Pancreas (tissue), 10 donors: ENCODE data around the gene ACAA1. TPM values are rescaled to one million over a fixed set of nuclear protein-coding genes. Genes with fewer than 3 reads are reported as not detected.
"Not testable (repeated sequence)": the region's sequence is repeated elsewhere in the genome, so short reads cannot be mapped to it uniquely, and the experiment has no call there.

Source experiments
- ATAC-seq, 4 donors: fragments of 200-7000 bp; cut with Tn5 transposase; one replicate each; pipeline versions ENCODE4 v1.8.0 to v1.9.1; 2020; ENCODE audit warnings: mild to moderate bottlenecking in 4 of 4, moderate library complexity in 4 of 4
- DNase-seq, 6 donors: peaks; one replicate each; pipeline ENCODE4 v3.0.0-alpha.2; 2020
- FAIRE-seq: peaks from 2 replicates; lab custom pipeline; 2012; peaks lifted over from hg19 to GRCh38; lab: Jason Lieb, UNC
- H3K27ac ChIP-seq, 4 donors: fragments of 200-600 bp; sonication (generic); 1 replicate in 3 of 4; 2 replicates in 1 of 4; pipeline versions ENCODE4 v1.5.0 to v1.8.0; 2020
- H3K27me3 ChIP-seq, 4 donors: fragments of 200-600 bp; one replicate each; pipeline ENCODE4 v1.8.0; 2021
- H3K36me3 ChIP-seq, 3 donors: fragments of 200-600 bp; sonication (generic) in 1 of 3; one replicate each; pipeline versions ENCODE4 v1.5.0 to v1.8.0; 2020 to 2021
- H3K4me1 ChIP-seq, 3 donors: fragments of 200-600 bp; one replicate each; pipeline ENCODE4 v1.8.0; 2021
- H3K4me3 ChIP-seq, 4 donors: fragments of 200-600 bp; sonication (generic) in 2 of 4; one replicate each; pipeline versions ENCODE4 v1.5.0 to v1.8.0; 2020 to 2021
- H3K9me3 ChIP-seq, 4 donors: fragments of 200-600 bp; one replicate each; pipeline ENCODE4 v1.8.0; 2021
- CTCF ChIP-seq, 4 donors: fragments of 200-600 bp; sonication (generic) in 3 of 4; IDR thresholded peaks; one replicate each; pipeline versions ENCODE4 v1.5.0 to v1.8.0; 2021; ENCODE audit warnings: antibody characterized with exemption in 4 of 4
- WGBS, 2 donors: extraction: QIAGEN DNeasy Blood & Tissue Kit; methylation state at CpG; one replicate each; pipeline ENCODE4 v1.1.7; 2013; 5-methylcytosine and 5-hydroxymethylcytosine counted together
- intact Hi-C, 3 donors: fragments of 100-400 bp; cut with DNase I; formaldehyde crosslinking; loops; one replicate each; pipeline versions ENCODE4 v1.11.1 to v1.14.2; 2022
- polyA plus RNA-seq, 2 donors: library from polyadenylated mRNA; stranded (reverse); fragments of 200-250 nt; gene quantifications; one replicate each; pipeline ENCODE4 v1.2.3, GENCODE V29; 2013
- total RNA-seq, 6 donors: library from RNA; stranded (reverse); fragmentation: NEBNext Ultra II Directional in 4 of 6; extraction: Animal tissue kit (Norgen Biotek cat#: 25700) in 4 of 6; gene quantifications; one replicate each; pipeline versions ENCODE4 v1.2.1 to v1.2.4, GENCODE V29; 2021 to 2023
- donor health status: healthy with polysubstance abuse.
- donor health status: DM: no; HTN: no; CAD: no; lungs with moderate emphysema.
- donor health status: DM: no; HTN: no; CAD: no.
- donor health status: control.
- donor health status: control.
- donor health status: Bipolar disorder and iron deficiency.
- donor health status: DM: yes; HTN: yes; CAD: no.
- donor health status: DM: no; HTN: no; CAD: no.
- donor health status: DM: no; HTN: no; CAD: no.
- donor health status: DM: yes; HTN: yes; CAD: no.

Gene ACAA1
- total and polyA plus RNA-seq, 8 donors: 44.2 to 110 (median 59.3) TPM

- no peaks in the 10 kb centered on the region for H3K9me3 ChIP-seq
- FAIRE-seq (no peak), DNase-seq (no peak), ATAC-seq (no peak)
- WGBS, 2 donors: 65 to 69% methylated on average over 2 of the region's 2 CpGs
- H3K27me3 ChIP-seq: no peaks in the 10 kb centered on the region
- no peaks in the 10 kb centered on the region for H3K36me3 ChIP-seq
- H3K27ac ChIP-seq: no peak overlapping the region
- H3K4me3 ChIP-seq: no peak overlapping the region
- no peaks in the 10 kb centered on the region for H3K4me1 ChIP-seq
- intact Hi-C loops: no loop called here
- no peak for TF ChIP-seq CTCF (IDR thresholded peaks at IDR 0.05)
Measured at GRCh38 chr3:38089163-38089562, 47.8 kb downstream of the ACAA1 start.

GRCh38 chr3:38088126-38089078 is 48.5 kb downstream of the ACAA1 start:
- ATAC-seq (no peak), DNase-seq (no peak), FAIRE-seq (no peak)
- H3K36me3 ChIP-seq: no peaks in the 10 kb centered on the region
- no peak for TF ChIP-seq CTCF (IDR thresholded peaks at IDR 0.05)
- no peaks in the 10 kb centered on the region for H3K27me3 ChIP-seq
- WGBS, 2 donors: 84 to 89% methylated on average over 11 of the region's 11 CpGs
- H3K27ac ChIP-seq: no peak overlapping the region
- H3K9me3 ChIP-seq: no peaks in the 10 kb centered on the region
- H3K4me3 ChIP-seq: no peak overlapping the region
- H3K4me1 ChIP-seq: no peaks in the 10 kb centered on the region
- intact Hi-C loops: no loop called here

GRCh38 chr3:38087278-38087677 is 49.6 kb downstream of the ACAA1 start:
- H3K36me3 ChIP-seq, ATAC-seq, FAIRE-seq, H3K27me3 ChIP-seq, H3K27ac ChIP-seq, H3K4me3 ChIP-seq, DNase-seq, H3K9me3 ChIP-seq, H3K4me1 ChIP-seq, intact Hi-C loops: not testable (repeated sequence)

- H3K27me3 ChIP-seq: no peaks in the 10 kb centered on the region
- DNase-seq (no peak), FAIRE-seq (no peak), ATAC-seq (no peak)
- 76 to 79% methylated on average over 3 of the region's 3 CpGs for WGBS, 2 donors
- no peak overlapping the region for H3K4me3 ChIP-seq
- intact Hi-C loops: no loop called here
- H3K36me3 ChIP-seq: no peaks in the 10 kb centered on the region
- no peaks in the 10 kb centered on the region for H3K9me3 ChIP-seq
- TF ChIP-seq CTCF (IDR thresholded peaks at IDR 0.05): no peak
- no peak overlapping the region for H3K27ac ChIP-seq
- H3K4me1 ChIP-seq: no peaks in the 10 kb centered on the region
Measured at GRCh38 chr3:38086496-38086895, 50.4 kb downstream of the ACAA1 start.

- no peak for TF ChIP-seq CTCF (IDR thresholded peaks at IDR 0.05)
- Histone ChIP-seq H3K4me1 (no peaks in the 10 kb centered on the region), H3K27ac (no peak overlapping the region), H3K4me3 (no peak overlapping the region), H3K9me3 (no peaks in the 10 kb centered on the region), H3K36me3 (no peaks in the 10 kb centered on the region), H3K27me3 (no peaks in the 10 kb centered on the region)
- FAIRE-seq (no peak), DNase-seq (no peak), ATAC-seq (no peak)
- intact Hi-C loops: no loop called here
- WGBS, 2 donors: 84 to 85% methylated on average over 1 of the region's 1 CpG
Measured at GRCh38 chr3:38085943-38086324, 51.0 kb downstream of the ACAA1 start.
